NCI-H748 (cell line): ENCODE measurements around the gene PCYT2.
A peak's percentile ranks its signal among the peaks of the same experiment; 100 is the strongest.

ENCODE experiments used
- DNase-seq: peaks from one replicate; lab custom pipeline; 2025; ENCODE audit not compliant: unreplicated experiment; lab: John Stamatoyannopoulos, UW

PCYT2 gene

DNA sequence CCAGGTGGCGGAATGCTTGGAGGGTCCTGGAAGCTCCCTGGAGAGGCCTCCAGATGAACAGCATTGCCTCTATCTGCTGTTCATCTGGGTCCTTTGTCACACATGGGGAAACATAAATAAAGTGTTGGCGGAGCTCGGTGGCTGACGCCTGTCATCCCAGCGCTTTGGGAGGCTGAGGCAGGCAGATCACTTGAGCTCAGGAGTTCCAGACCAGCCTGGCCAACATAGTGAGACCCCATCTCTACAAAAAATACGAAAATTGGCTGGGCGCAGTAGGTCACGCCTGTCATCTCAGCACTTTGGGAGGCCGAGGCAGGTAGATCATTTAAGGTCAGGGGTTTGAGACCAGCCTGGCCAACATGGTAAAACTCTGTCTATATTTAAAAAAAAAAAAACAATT lies 33.7 kb upstream of the PCYT2 start:
- DNase-seq = no peak

DNA sequence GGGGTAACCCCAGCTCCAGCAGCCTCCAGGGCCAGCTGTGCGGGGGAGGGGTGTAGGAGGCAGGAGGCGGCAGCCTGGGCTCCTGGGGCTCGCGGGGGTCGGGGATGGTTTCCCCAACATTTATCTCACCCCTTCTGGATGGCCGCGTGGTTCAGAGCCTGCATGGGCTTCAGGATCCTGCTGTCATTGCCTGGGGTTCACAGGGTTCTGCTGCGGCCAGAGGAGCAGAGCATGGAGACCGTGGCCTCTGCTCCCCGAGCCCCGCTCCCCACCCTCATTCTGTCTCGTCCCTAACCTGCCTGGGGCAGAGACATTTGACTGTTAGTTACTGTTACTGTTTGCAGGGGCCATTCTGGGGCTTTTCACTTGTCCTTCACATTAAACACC lies 31.0 kb upstream of the PCYT2 start:
- DNase-seq = no peak

DNA sequence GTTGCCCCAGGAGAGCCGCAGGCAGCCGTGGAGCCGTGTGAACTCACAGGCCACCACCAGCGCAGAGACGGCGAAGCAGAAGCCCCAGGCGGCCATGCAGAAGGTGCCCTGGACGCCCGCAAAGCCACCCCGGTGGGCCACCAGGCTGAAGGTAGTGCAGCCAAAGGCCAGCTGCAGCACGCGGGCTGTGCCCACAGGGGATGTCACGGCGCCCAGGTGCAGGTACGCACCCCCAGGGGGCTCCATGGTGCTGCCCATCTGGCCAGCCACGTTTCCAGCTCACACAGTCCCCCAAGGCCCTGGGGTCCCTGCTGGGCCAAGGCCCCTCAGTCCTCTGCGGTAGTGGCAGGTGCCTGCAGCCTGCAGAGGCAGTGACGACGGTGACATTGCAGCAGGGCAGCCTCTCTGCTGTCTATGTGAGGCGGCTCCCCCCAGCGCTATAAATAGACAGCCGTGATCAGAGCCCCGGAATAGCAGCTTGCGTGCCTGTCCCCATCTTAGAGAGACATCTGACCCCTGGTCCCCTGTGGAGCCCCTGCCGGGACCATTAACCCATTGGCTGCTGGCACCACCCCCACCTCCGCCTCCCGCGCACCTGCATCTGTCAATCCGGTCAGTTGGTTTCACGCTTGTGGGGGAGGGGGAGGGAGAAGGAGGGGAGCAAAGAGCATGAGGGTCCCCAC lies 30.4 kb upstream of the PCYT2 start:
- DNase-seq = peak; percentile 22

- DNase-seq = no peak
Measured at GRCh38 chr17:81940538-81941483, 29.6 kb upstream of the PCYT2 start.

DNA sequence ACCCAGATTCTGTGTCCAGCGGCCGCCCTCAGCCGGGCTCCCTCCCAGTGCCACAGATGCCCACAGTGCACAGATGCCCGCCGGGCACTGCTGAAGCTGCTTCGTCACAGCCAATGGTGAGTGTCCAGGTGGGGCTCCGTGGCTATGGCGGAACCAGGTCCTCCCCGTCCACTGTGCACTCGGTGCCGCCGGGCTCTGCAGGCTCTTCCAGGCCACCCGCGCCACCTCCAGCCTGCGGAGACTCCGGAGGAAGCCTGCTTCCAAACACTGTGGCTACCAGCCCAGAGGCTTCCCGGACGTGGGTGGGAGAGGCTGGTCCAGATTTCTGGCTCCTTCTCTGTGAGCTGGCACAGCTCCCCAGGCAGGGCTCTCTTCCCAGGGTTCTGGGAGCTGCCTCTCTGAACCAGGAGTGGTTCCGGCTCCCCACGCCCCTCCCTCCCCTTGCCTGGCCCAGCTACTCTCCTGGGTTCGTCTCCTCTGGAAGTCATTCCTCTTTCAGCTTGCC lies 28.7 kb upstream of the PCYT2 start:
- no peak for DNase-seq

GRCh38 chr17:81939218-81939617 lies 28.0 kb upstream of the PCYT2 start:
- no peak for DNase-seq

DNA sequence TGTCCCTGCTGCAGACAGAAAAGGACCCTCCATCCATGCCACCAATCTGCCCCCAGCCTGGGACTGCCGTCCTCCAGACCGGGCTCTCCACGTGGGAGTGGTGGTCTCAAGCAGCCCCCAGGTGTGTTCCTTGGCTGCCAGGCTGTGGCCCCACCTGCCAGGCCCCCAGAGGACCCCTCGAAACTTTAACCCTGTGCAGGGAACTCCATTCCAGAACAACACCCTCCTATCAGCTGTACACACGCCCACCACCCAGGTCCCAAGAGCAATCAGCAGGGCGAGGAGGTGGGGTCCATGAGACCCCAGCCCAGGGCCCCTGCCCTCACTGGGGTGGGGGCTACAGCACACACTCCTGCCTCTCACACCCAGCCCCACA lies 24.5 kb upstream of the PCYT2 start:
- DNase-seq = no peak

GRCh38 chr17:81934850-81935708 lies 23.9 kb upstream of the PCYT2 start:
- DNase-seq = no peak

DNA sequence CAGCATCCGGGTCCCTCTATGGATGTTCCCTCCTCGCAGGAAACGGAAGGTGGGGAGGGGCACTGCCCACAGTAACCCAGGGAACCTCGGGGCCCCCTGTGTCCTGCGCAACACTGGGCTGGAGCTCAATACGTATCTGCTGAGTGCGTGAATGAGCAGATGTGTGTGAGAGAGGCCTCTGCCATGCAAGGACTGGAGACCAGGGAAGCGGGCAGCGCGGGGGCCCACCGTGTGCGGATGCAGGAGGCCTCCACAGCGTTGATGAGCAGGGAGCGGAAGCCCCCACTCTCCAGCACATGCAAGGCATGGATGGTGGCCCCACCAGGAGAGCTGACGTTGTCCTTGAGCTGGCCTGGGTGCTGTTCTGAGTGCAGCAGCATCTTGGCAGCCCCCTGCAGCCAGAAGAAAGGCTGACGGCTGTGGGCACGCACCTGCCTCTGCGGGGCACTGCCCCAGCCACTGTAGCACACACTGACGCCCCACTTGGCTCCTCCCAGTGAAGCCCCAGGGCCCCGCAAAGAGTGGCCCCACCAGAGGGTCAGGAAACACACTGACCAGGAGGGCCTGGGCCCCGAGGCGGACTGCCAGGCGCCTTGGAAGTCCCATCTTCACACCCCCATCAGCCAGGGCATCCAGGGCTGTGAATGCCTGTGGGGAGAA lies 23.0 kb upstream of the PCYT2 start:
- DNase-seq = no peak

- no peak for DNase-seq
Measured at GRCh38 chr17:81933178-81933699, 22.0 kb upstream of the PCYT2 start.

GRCh38 chr17:81932333-81932983 lies 21.3 kb upstream of the PCYT2 start:
- no peak for DNase-seq

- peak; percentile 31 for DNase-seq
Measured at GRCh38 chr17:81931557-81932332, 20.5 kb upstream of the PCYT2 start.

DNA sequence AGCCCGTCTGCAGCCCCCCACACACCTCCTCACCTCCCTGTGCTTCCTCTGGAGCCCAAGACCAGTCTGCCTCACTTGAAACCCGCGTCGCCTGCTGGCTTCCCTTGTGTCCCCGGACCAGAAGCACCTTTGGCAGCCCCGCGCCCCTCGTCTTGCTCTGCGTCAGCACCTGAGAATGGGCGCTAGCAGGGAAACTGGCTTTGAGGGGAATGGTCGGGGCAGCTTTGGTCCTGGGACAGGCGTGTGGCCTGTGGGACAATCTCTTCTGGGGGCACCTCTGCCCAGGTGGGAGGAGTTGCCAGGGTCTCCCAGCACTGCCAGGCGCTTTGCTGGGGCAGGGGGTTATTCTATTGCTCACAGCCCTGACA lies 20.0 kb upstream of the PCYT2 start:
- DNase-seq = no peak

DNA sequence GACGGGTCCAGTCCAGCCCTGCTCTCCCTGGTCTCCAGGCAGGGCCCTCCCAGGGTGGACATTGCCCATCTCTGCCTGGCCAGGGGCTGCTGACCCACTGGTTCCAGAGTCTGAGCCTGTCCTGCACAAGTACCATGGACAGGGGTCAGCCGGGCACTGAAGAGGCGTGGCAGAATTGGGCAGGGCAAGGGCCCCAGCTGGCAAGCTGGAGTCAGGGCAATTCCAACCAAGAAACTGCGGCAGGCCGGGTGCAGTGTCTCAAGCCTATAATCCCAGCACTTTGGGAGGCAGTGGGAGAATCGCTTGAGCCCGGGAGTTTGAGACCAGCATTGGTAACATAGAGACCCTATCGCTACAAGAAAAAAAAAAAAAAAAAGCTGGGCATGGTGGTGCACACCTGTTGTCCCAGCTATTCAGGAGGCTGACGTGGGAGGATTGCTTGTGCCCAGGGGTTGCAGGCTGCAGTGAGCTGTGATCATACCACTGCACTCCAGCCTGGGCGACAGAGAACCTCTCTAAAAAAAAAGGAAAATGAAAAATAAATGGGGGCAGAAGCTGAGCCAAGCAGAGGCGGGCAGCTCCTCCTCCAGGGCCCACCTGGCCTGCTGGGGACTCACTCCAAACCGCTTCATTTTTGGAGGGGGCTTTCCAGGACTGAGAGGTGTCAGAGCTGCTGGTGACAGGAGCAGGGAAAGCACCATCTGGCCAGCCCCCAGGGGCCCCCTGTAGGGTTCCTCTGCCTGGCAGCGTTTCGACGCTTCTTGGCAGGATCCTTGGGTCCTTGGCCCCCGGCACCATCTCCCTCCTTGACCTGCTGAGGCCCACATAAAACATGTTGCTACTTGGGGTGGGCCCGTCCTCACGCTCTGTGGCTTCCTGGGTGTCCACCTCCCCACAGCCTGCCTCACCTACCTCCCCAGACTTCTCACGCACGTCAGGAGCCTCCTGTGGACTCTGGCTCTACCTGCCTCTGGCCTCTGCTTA lies 19.2 kb upstream of the PCYT2 start:
- DNase-seq = no peak

DNA sequence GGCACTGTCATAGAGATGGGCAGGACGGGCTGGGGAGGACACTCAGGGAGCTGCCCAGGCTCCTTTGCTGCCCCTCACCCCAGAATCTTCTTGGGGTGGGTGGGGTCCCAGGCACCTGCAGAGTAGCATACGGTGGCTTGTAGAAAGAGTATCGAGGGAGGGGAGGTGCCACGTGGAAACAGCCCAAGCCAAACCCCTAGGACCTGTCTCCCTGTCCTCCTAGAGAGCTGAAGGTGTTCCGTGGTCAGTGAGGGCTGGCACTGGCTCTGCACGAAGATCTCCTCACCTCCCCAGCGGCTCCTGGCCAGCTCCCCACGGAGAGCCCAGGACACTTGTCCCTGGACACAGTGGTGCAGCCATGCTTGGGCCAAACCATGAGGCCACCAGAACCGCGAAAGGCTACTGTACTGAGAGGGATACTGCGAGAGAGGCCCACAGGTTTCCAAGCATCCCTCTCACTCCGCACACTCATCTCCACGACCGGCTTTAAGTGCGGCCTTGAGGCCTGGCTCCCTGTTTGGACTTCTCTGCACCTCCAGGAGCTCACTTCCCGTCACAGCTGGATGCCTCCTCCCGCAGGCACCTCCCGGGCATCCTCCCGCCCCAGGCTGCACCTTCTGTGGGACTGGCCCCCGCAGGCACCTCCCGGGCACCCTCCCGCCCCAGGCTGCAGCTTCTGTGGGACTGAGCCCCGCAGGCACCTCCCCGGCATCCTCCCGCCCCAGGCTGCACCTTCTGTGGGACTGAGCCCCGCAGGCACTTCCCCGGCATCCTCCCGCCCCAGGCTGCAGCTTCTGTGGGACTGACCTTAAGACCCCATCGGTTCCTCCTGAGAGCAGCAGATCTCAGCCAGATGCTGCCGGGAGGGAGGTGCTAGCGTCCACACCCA lies 18.3 kb upstream of the PCYT2 start:
- no peak for DNase-seq

- peak; percentile 56 for DNase-seq
Measured at GRCh38 chr17:81928544-81929252, 17.5 kb upstream of the PCYT2 start.
